BE2C (cell line): Measurements from ENCODE around the gene FERMT1.

Experiments
- DNase-seq: peaks from one replicate; pipeline ENCODE4 v3.0.0-alpha.2; 2020
- H3K27me3 ChIP-seq: fragments of 250-450 bp; sonication (Bioruptor Pico); 2 replicates; pipeline ENCODE4 v1.5.1; 2020; ENCODE audit warnings: mild to moderate bottlenecking
- H3K36me3 ChIP-seq: fragments of 250-450 bp; sonication (Bioruptor Pico); 2 replicates; pipeline ENCODE4 v1.5.1; 2020; ENCODE audit warnings: mild to moderate bottlenecking
- H3K4me1 ChIP-seq: fragments of 250-450 bp; sonication (Bioruptor Pico); 2 replicates; pipeline ENCODE4 v1.5.1; 2020
- H3K4me3 ChIP-seq: 2 replicates; pipeline ENCODE4 v1.5.1; 2011; ENCODE audit warnings: low read depth, low read length
- H3K9me3 ChIP-seq: fragments of 250-450 bp; sonication (Bioruptor Pico); 2 replicates; pipeline ENCODE4 v1.5.1; 2020
- CTCF ChIP-seq: IDR thresholded peaks from 2 replicates; pipeline ENCODE4 v1.5.1; 2012; ENCODE audit warnings: mild to moderate bottlenecking, low read depth, low read length

Gene FERMT1

GRCh38 chr20:6046432-6046831, 76.4 kb downstream of the FERMT1 start:
- Histone ChIP-seq H3K9me3 (no peaks in the 10 kb centered on the region), H3K36me3 (peaks cover under 1% of the 10 kb centered on the region; the same call in 1 of the 2 replicates), H3K4me3 (no peak overlapping the region), H3K27me3 (peaks cover 16% of the 10 kb centered on the region), H3K4me1 (no peaks in the 10 kb centered on the region)
- DNase-seq, result no peak
- TF ChIP-seq CTCF, result no peak

GRCh38 chr20:6045566-6045965, 77.3 kb downstream of the FERMT1 start:
- H3K36me3 ChIP-seq, result peaks cover 9% of the 10 kb centered on the region
- TF ChIP-seq CTCF, result no peak
- no peak for DNase-seq

GRCh38 chr20:6044115-6044514, 78.7 kb downstream of the FERMT1 start:
- H3K27me3 ChIP-seq, result no peaks in the 10 kb centered on the region

More at GRCh38 chr20:6045566-6045965, 77.3 kb downstream of the FERMT1 start:
- H3K27me3 ChIP-seq, result peaks cover 7% of the 10 kb centered on the region
- H3K4me3 ChIP-seq, result no peak overlapping the region
- no peaks in the 10 kb centered on the region for H3K9me3 ChIP-seq
- no peaks in the 10 kb centered on the region for H3K4me1 ChIP-seq

GRCh38 chr20:6041808-6042265, 81.0 kb downstream of the FERMT1 start:
- H3K36me3 ChIP-seq, result peaks cover 23% of the 10 kb centered on the region
- no peaks in the 10 kb centered on the region for H3K27me3 ChIP-seq
- no peaks in the 10 kb centered on the region for H3K4me1 ChIP-seq
- DNase-seq, result no peak
- no peak for TF ChIP-seq CTCF
- no peaks in the 10 kb centered on the region for H3K9me3 ChIP-seq
- no peak overlapping the region for H3K4me3 ChIP-seq

More at GRCh38 chr20:6044115-6044514, 78.7 kb downstream of the FERMT1 start:
- Histone ChIP-seq H3K4me1 (no peaks in the 10 kb centered on the region), H3K9me3 (no peaks in the 10 kb centered on the region), H3K4me3 (no peak overlapping the region), H3K36me3 (peaks cover 11% of the 10 kb centered on the region)
- DNase-seq, result no peak
- no peak for TF ChIP-seq CTCF

- Histone ChIP-seq H3K27me3 (no peaks in the 10 kb centered on the region), H3K36me3 (peaks cover 30% of the 10 kb centered on the region), H3K4me1 (no peaks in the 10 kb centered on the region), H3K9me3 (no peaks in the 10 kb centered on the region), H3K4me3 (no peak overlapping the region)
- no peak for DNase-seq
- no peak for TF ChIP-seq CTCF
Measured at GRCh38 chr20:6040958-6041807, 81.6 kb downstream of the FERMT1 start.

- no peak for TF ChIP-seq CTCF
- DNase-seq, result no peak
- Histone ChIP-seq H3K36me3 (peaks cover 34% of the 10 kb centered on the region), H3K4me1 (no peaks in the 10 kb centered on the region), H3K4me3 (no peak overlapping the region), H3K27me3 (no peaks in the 10 kb centered on the region), H3K9me3 (no peaks in the 10 kb centered on the region)
Measured at GRCh38 chr20:6040540-6040939, 82.3 kb downstream of the FERMT1 start.
